A673 (cell line): ENCODE measurements around the gene PARD3. TPM values are rescaled to one million over a fixed set of nuclear protein-coding genes. Genes with fewer than 3 reads are reported as not detected.

Experiments used
- BruUV-seq: library from RNA; stranded (reverse); fragments of 400-500 nt; replicated peaks from 2 replicates; lab custom pipeline; 2021; lab: Mats Ljungman, UMichigan
- CTCF ChIA-PET: fragments of 300-600 bp; sonication (Branson Sonifier 250); formaldehyde crosslinking; loops from one replicate; lab custom pipeline; 2022; ENCODE audit warnings: antibody characterized with exemption; lab: Charles Lee
- POLR2A ChIA-PET: fragments of 300-600 bp; sonication (Branson Sonifier 250); formaldehyde crosslinking; loops from one replicate; lab custom pipeline; 2022; ENCODE audit warnings: antibody characterized with exemption; ENCODE audit not compliant: low non-redundant PET; lab: Charles Lee
- DNase-seq: peaks from one replicate; pipeline ENCODE4 v3.0.0-alpha.2; 2015; ENCODE audit warnings: low spot score
- H3K27ac ChIP-seq: fragments of 200-600 bp; sonication (generic); 2 replicates; pipeline ENCODE4 v1.5.1; 2016; ENCODE audit warnings: mixed run types, low read depth, mild to moderate bottlenecking, mixed read lengths, antibody characterized with exemption, low read length; ENCODE audit not compliant: poor library complexity, severe bottlenecking
- H3K27me3 ChIP-seq: fragments of 200-600 bp; sonication (generic); replicated peaks from 2 replicates; pipeline ENCODE4 v1.6.1; 2017; ENCODE audit warnings: mixed run types, low read depth, mild to moderate bottlenecking, mixed read lengths, antibody characterized with exemption, low read length; ENCODE audit not compliant: insufficient read depth, poor library complexity
- H3K36me3 ChIP-seq: fragments of 200-600 bp; sonication (generic); 2 replicates; pipeline ENCODE4 v1.6.1; 2016; ENCODE audit warnings: mixed run types, mild to moderate bottlenecking, mixed read lengths, antibody characterized with exemption, low read length; ENCODE audit not compliant: insufficient read depth, poor library complexity, severe bottlenecking
- H3K4me1 ChIP-seq: fragments of 200-600 bp; sonication (generic); 2 replicates; pipeline ENCODE4 v1.6.1; 2017; ENCODE audit warnings: mixed run types, mild to moderate bottlenecking, mixed read lengths, antibody characterized with exemption, low read length; ENCODE audit not compliant: insufficient read depth, poor library complexity, severe bottlenecking
- H3K4me3 ChIP-seq: fragments of 200-600 bp; sonication (generic); 2 replicates; pipeline ENCODE4 v1.5.1; 2016; ENCODE audit warnings: low read depth, mixed run types, mild to moderate bottlenecking, mixed read lengths, low read length; ENCODE audit not compliant: poor library complexity, severe bottlenecking
- H3K9me3 ChIP-seq: fragments of 200-600 bp; sonication (generic); 2 replicates; pipeline ENCODE4 v1.6.1; 2016; ENCODE audit warnings: mixed run types, low read depth, mild to moderate bottlenecking, mixed read lengths, antibody characterized with exemption, low read length; ENCODE audit not compliant: poor library complexity, severe bottlenecking
- EZH2 ChIP-seq: fragments of 200-600 bp; sonication (generic); IDR thresholded peaks from 2 replicates; pipeline ENCODE4 v1.6.1; 2017; ENCODE audit warnings: borderline replicate concordance, low read depth, mild to moderate bottlenecking, mixed read lengths, antibody characterized with exemption, low read length; ENCODE audit not compliant: poor library complexity, severe bottlenecking
- intact Hi-C: fragments of 100-400 bp; cut with micrococcal nuclease; formaldehyde crosslinking; loops from one replicate; pipeline ENCODE4 v1.10.0; 2022; ENCODE audit not compliant: unreplicated experiment
- total RNA-seq: library from RNA; stranded (reverse); gene quantifications from 2 replicates; pipeline ENCODE4 v1.2.3, GENCODE V29; 2021
- TF ChIP-seq, protein P1 (sequence below): fragments of 300-800, 200-600 bp; sonication (generic); conservative IDR thresholded peaks from 2 replicates; pipeline ENCODE4 v1.5.1; 2017; ENCODE audit warnings: low read depth, mild to moderate bottlenecking, antibody characterized with exemption, low read length, moderate library complexity, mixed read lengths

The PARD3 gene
- total RNA-seq, 1 experiment from 2014 or later: 28.0 TPM

DNA sequence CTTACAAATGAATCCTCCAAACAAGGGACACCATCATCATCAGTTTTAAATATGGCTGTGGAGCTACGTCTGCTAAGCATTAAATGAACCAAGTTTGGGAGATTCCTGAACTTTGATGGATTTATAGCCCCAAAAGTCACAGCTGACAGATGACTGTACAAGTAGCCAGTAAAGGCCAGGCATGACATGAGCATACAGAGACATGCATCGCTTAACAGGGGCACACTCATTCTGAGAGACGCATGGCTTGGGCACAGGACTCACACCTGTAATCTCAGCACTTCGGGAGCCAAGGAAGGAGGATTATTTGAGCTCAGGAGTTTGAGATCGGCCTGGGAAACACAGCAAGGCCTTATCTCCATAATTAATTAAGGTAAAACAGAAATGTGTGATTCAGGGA lies 166.2 kb downstream of the PARD3 start:
- DNase-seq: no peak
- no peaks in the 10 kb centered on the region for H3K27me3 ChIP-seq
- BruUV-seq: no TSS peak
- POLR2A ChIA-PET: no interaction called here
- no peak overlapping the region for H3K4me3 ChIP-seq
- CTCF ChIA-PET: interaction anchor here (0.7 kb wide), 1 partner anchor 393 kb away, joined by 3 read pairs; no protein-coding TSS in a partner anchor
- H3K27ac ChIP-seq: no peak overlapping the region
- H3K4me1 ChIP-seq: peaks cover 7% of the 10 kb centered on the region
- intact Hi-C loops: no loop called here
- TF ChIP-seq, protein P1, sequence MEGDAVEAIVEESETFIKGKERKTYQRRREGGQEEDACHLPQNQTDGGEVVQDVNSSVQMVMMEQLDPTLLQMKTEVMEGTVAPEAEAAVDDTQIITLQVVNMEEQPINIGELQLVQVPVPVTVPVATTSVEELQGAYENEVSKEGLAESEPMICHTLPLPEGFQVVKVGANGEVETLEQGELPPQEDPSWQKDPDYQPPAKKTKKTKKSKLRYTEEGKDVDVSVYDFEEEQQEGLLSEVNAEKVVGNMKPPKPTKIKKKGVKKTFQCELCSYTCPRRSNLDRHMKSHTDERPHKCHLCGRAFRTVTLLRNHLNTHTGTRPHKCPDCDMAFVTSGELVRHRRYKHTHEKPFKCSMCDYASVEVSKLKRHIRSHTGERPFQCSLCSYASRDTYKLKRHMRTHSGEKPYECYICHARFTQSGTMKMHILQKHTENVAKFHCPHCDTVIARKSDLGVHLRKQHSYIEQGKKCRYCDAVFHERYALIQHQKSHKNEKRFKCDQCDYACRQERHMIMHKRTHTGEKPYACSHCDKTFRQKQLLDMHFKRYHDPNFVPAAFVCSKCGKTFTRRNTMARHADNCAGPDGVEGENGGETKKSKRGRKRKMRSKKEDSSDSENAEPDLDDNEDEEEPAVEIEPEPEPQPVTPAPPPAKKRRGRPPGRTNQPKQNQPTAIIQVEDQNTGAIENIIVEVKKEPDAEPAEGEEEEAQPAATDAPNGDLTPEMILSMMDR: no peak
- TF ChIP-seq EZH2: no peak
- H3K36me3 ChIP-seq: no peaks in the 10 kb centered on the region
- H3K9me3 ChIP-seq: no peaks in the 10 kb centered on the region

DNA sequence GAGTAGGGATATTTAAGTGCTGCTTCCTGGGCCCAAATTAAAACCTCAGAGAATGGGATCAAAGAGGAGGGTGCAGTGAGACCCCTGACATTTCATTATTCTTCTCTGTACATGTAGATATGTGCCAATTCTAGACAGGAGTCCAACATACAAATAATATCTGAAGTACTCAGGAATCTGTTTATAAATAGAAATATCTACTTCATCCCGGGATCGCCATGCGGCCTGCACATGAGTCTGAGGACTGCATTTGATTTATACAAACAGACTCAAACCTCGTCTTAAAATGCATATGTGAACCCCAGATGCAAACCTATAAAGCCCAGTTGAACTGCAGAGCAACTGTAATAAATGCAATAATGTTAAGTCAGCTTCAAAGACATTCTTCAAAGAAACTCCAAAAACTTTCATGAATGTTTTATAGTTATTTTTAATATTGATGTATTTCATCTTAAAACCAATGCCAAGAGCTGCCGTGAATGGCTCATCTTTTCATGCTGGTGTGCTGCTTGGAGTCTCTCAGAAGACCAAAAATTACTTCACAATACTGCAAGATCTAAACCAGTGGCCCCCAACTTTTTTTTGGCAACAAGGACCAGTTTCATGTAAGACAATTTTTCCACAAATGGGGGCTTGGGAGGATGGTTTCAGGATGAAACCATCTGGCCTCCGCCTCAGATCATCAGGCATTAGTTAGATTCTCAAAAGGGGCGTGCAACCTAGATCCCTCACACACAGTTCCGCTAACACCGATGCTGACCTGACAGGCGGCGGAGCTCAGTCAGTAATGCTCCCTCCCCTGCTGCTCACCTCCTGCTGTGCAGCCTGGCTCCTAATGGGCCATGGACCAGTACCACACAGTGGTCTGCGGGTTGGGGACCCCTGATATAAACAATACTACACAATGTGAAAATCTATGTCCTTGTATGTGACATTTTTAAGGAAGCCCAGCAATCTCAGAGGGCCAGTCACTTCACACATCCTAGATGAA lies 166.9 kb downstream of the PARD3 start:
- ChIA-PET POLR2A (no interaction called here), CTCF (no interaction called here)
- TF ChIP-seq, protein P1: no peak
- no peak for TF ChIP-seq EZH2
- H3K4me3 ChIP-seq: no peak overlapping the region
- BruUV-seq: no TSS peak
- intact Hi-C loops: no loop called here
- H3K4me1 ChIP-seq: peaks cover 7% of the 10 kb centered on the region
- H3K36me3 ChIP-seq: no peaks in the 10 kb centered on the region
- no peaks in the 10 kb centered on the region for H3K27me3 ChIP-seq
- no peaks in the 10 kb centered on the region for H3K9me3 ChIP-seq
- no peak for DNase-seq
- no peak overlapping the region for H3K27ac ChIP-seq

DNA sequence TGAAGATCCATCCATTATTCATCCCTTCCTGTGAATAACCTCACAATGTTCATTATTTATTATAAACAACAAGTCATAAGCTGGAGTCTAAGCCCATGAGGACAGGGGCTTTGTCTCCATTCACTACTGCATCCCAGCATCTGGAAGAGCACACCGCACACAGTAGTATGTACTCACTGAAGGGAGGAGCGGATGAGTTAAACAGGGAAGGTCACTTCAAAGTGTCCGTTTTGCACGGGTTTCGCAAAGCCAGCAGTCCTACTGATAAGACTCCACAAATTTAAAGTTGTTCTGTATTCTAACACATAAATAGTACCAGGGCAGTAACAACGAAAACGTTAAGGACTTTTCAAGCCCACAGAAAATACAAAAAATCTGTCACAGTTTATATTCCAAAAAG lies 167.9 kb downstream of the PARD3 start:
- Histone ChIP-seq H3K36me3 (no peaks in the 10 kb centered on the region), H3K27ac (no peak overlapping the region), H3K4me1 (no peaks in the 10 kb centered on the region), H3K27me3 (no peaks in the 10 kb centered on the region), H3K4me3 (no peak overlapping the region), H3K9me3 (no peaks in the 10 kb centered on the region)
- BruUV-seq: no TSS peak
- no peak for DNase-seq
- TF ChIP-seq, protein P1: no peak
- TF ChIP-seq EZH2: no peak
- POLR2A ChIA-PET: no interaction called here
- CTCF ChIA-PET: no interaction called here
- intact Hi-C loops: no loop called here
